H1 (cell line): ENCODE measurements around the gene VAPB. TPM values are rescaled to one million over a fixed set of nuclear protein-coding genes. Genes with fewer than 3 reads are reported as not detected.

Source experiments
- CTCF ChIA-PET: fragments of 300-600 bp; sonication (Branson Sonifier 250); formaldehyde crosslinking; loops from one replicate; lab custom pipeline; 2021; ENCODE audit not compliant: partially characterized antibody; lab: Charles Lee
- POLR2A ChIA-PET: fragments of 300-600 bp; sonication (Branson Sonifier 250); formaldehyde crosslinking; loops from one replicate; lab custom pipeline; 2021; ENCODE audit warnings: inconsistent platforms; ENCODE audit not compliant: partially characterized antibody; lab: Charles Lee
- DNase-seq, 2 experiments: peaks; one replicate each; pipeline versions ENCODE4 v3.0.0 to v3.0.0-alpha.2; 2010 to 2022; ENCODE audit warnings: low spot score in 2 of 2, low read depth in 1 of 2, mixed read lengths in 1 of 2
- FAIRE-seq: peaks from 2 replicates; lab custom pipeline; 2011; peaks lifted over from hg19 to GRCh38; lab: Jason Lieb, UNC
- H2AFZ ChIP-seq: 2 replicates; pipeline ENCODE4 v1.8.1; 2012; ENCODE audit warnings: low read length, inconsistent platforms
- H2AK5ac ChIP-seq: 2 replicates; pipeline ENCODE4 v1.6.1; 2013; ENCODE audit warnings: low read depth, low read length
- H2BK120ac ChIP-seq: replicated peaks from 2 replicates; pipeline ENCODE3; 2013; ENCODE audit warnings: low read depth, low read length, inconsistent platforms
- H2BK12ac ChIP-seq: 2 replicates; pipeline ENCODE4 v1.6.1; 2013; ENCODE audit warnings: low read depth, low read length
- H2BK15ac ChIP-seq: 2 replicates; pipeline ENCODE4 v1.6.1; 2013; ENCODE audit warnings: low read length
- H2BK20ac ChIP-seq: 2 replicates; pipeline ENCODE4 v1.6.1; 2013; ENCODE audit warnings: low read length
- H2BK5ac ChIP-seq: 2 replicates; pipeline ENCODE4 v1.6.1; 2013; ENCODE audit warnings: low read depth, low read length
- H3K14ac ChIP-seq: 2 replicates; pipeline ENCODE4 v1.6.1; 2013; ENCODE audit warnings: inconsistent platforms; ENCODE audit not compliant: insufficient read length
- H3K18ac ChIP-seq: 2 replicates; pipeline ENCODE4 v1.6.1; 2013; ENCODE audit warnings: low read length; ENCODE audit errors: extremely low read depth
- H3K23ac ChIP-seq: 2 replicates; pipeline ENCODE4 v1.6.1; 2013; ENCODE audit warnings: inconsistent platforms; ENCODE audit not compliant: insufficient read length
- H3K23me2 ChIP-seq: 2 replicates; pipeline ENCODE4 v1.6.1; 2013; ENCODE audit warnings: low read depth, low read length
- H3K27ac ChIP-seq: 2 replicates; pipeline ENCODE4 v1.6.1; 2011; ENCODE audit warnings: low read depth, low read length, inconsistent platforms
- H3K27me3 ChIP-seq, 4 experiments: replicated peaks in 1 of 4; 1 replicate in 1 of 4; 2 replicates in 3 of 4; pipeline versions ENCODE4 v1.6.1 to v1.8.1; 2011 to 2013; ENCODE audit warnings: low read length in 3 of 4, mild to moderate bottlenecking in 3 of 4, inconsistent platforms in 2 of 4, mixed read lengths in 2 of 4, moderate library complexity in 1 of 4; ENCODE audit not compliant: control insufficient read depth in 3 of 4, insufficient read depth in 3 of 4; ENCODE audit errors: extremely low read depth in 1 of 4
- H3K36me3 ChIP-seq, 4 experiments: 2 replicates each; pipeline versions ENCODE4 v1.6.1 to v1.8.1; 2011 to 2013; ENCODE audit warnings: mild to moderate bottlenecking in 4 of 4, low read length in 3 of 4, moderate library complexity in 2 of 4, control low read depth in 1 of 4, inconsistent platforms in 1 of 4; ENCODE audit not compliant: insufficient read depth in 4 of 4, control insufficient read depth in 2 of 4
- H3K4ac ChIP-seq: replicated peaks from 2 replicates; pipeline ENCODE3; 2013; ENCODE audit warnings: low read length, low read depth, mixed read lengths, inconsistent platforms; ENCODE audit not compliant: insufficient read length
- H3K4me1 ChIP-seq, 4 experiments: replicated peaks in 1 of 4; 1 replicate in 1 of 4; 2 replicates in 3 of 4; pipeline versions ENCODE4 v1.6.1 to v1.8.1; 2011 to 2013; ENCODE audit warnings: low read length in 3 of 4, inconsistent platforms in 2 of 4, mixed read lengths in 1 of 4; ENCODE audit not compliant: insufficient read depth in 4 of 4, control insufficient read depth in 3 of 4
- H3K4me2 ChIP-seq, 2 experiments: 2 replicates each; pipeline versions ENCODE4 v1.6.1 to v1.8.1; 2011 to 2013; ENCODE audit warnings: low read depth in 2 of 2, low read length in 2 of 2, control low read depth in 1 of 2, inconsistent platforms in 1 of 2, mild to moderate bottlenecking in 1 of 2; ENCODE audit not compliant: insufficient read depth in 1 of 2
- H3K4me3 ChIP-seq, 4 experiments: fragments of 200-600, 300-600 bp in 1 of 4; sonication (generic), shearing (Covaris generic), sonication (Bioruptor Twin) in 1 of 4; 2 replicates each; pipeline versions ENCODE4 v1.5.1 to v1.8.1; 2011 to 2016; ENCODE audit warnings: low read length in 4 of 4, low read depth in 3 of 4, control low read depth in 2 of 4, inconsistent platforms in 2 of 4, mild to moderate bottlenecking in 2 of 4, mixed read lengths in 1 of 4, moderate library complexity in 1 of 4; ENCODE audit not compliant: insufficient read depth in 2 of 4; ENCODE audit errors: extremely low read depth in 1 of 4
- H3K56ac ChIP-seq: replicated peaks from 2 replicates; pipeline ENCODE3; 2013; ENCODE audit warnings: low read depth, mild to moderate bottlenecking, mixed read lengths, low read length, inconsistent platforms; ENCODE audit not compliant: insufficient read length
- H3K79me1 ChIP-seq: 2 replicates; pipeline ENCODE4 v1.6.1; 2013; ENCODE audit warnings: low read depth, low read length, control low read depth
- H3K79me2 ChIP-seq, 2 experiments: 2 replicates each; pipeline versions ENCODE4 v1.6.1 to v1.8.1; 2012 to 2013; ENCODE audit warnings: low read length in 2 of 2, mild to moderate bottlenecking in 2 of 2, inconsistent platforms in 1 of 2; ENCODE audit not compliant: insufficient read depth in 2 of 2, control insufficient read depth in 1 of 2
- H3K9ac ChIP-seq, 4 experiments: replicated peaks in 1 of 4; 1 replicate in 1 of 4; 2 replicates in 3 of 4; pipeline versions ENCODE4 v1.6.1 to v1.8.1; 2011 to 2013; ENCODE audit warnings: low read depth in 3 of 4, low read length in 3 of 4, control low read depth in 2 of 4, mild to moderate bottlenecking in 2 of 4, moderate library complexity in 2 of 4, inconsistent platforms in 1 of 4; ENCODE audit errors: extremely low read depth in 1 of 4
- H3K9me3 ChIP-seq, 2 experiments: 2 replicates each; pipeline versions ENCODE4 v1.6.1 to v1.8.1; 2012 to 2013; ENCODE audit warnings: mild to moderate bottlenecking in 2 of 2, moderate library complexity in 2 of 2, control low read depth in 1 of 2, inconsistent platforms in 1 of 2, low read depth in 1 of 2, low read length in 1 of 2, mixed read lengths in 1 of 2; ENCODE audit not compliant: insufficient read depth in 2 of 2
- H4K20me1 ChIP-seq, 2 experiments: replicated peaks in 1 of 2; 2 replicates each; pipeline versions ENCODE3 to v1.8.1; 2011 to 2013; ENCODE audit warnings: inconsistent platforms in 2 of 2, low read length in 2 of 2, mild to moderate bottlenecking in 1 of 2; ENCODE audit not compliant: insufficient read depth in 2 of 2, control insufficient read depth in 1 of 2
- H4K5ac ChIP-seq: 2 replicates; pipeline ENCODE4 v1.6.1; 2013; ENCODE audit warnings: low read length, low read depth, mixed read lengths, inconsistent platforms; ENCODE audit not compliant: insufficient read length
- H4K8ac ChIP-seq: 2 replicates; pipeline ENCODE4 v1.8.0; 2013; ENCODE audit warnings: mild to moderate bottlenecking, moderate library complexity, low read length, inconsistent platforms; ENCODE audit not compliant: insufficient read depth; ENCODE audit errors: extremely low read depth
- H4K91ac ChIP-seq: replicated peaks from 2 replicates; pipeline ENCODE3; 2013; ENCODE audit warnings: low read length, mixed read lengths, inconsistent platforms; ENCODE audit not compliant: insufficient read length
- BACH1 ChIP-seq: IDR thresholded peaks from 2 replicates; pipeline ENCODE4 v1.6.1; 2012; ENCODE audit warnings: low read length, improper control_type of control experiment
- CHD2 ChIP-seq: IDR thresholded peaks from 2 replicates; pipeline ENCODE4 v1.6.1; 2012; ENCODE audit warnings: low read length, improper control_type of control experiment
- MAFK ChIP-seq: IDR thresholded peaks from 2 replicates; pipeline ENCODE4 v1.6.1; 2012; ENCODE audit warnings: low read depth, mild to moderate bottlenecking, improper control_type of control experiment, low read length
- NRF1 ChIP-seq: IDR thresholded peaks from 2 replicates; pipeline ENCODE4 v1.6.1; 2011; ENCODE audit warnings: mild to moderate bottlenecking, low read depth, low read length, improper control_type of control experiment
- POLR2A ChIP-seq, 2 experiments: IDR thresholded peaks; 1 replicate in 1 of 2; 2 replicates in 1 of 2; pipeline ENCODE4 v1.6.1; 2011; ENCODE audit warnings: low read depth in 2 of 2, low read length in 2 of 2, mild to moderate bottlenecking in 2 of 2; ENCODE audit errors: control extremely low read depth in 1 of 2
- POLR2AphosphoS5 ChIP-seq: IDR thresholded peaks from 2 replicates; pipeline ENCODE4 v1.6.1; 2011; ENCODE audit warnings: low read depth, low read length
- RBBP5 ChIP-seq: IDR thresholded peaks from 2 replicates; pipeline ENCODE4 v1.7.1; 2012; ENCODE audit warnings: low read depth, mild to moderate bottlenecking, inconsistent platforms, low read length, moderate library complexity, borderline replicate concordance
- USF2 ChIP-seq: IDR thresholded peaks from 2 replicates; pipeline ENCODE4 v1.6.1; 2011; ENCODE audit warnings: low read length, improper control_type of control experiment
- YY1 ChIP-seq: IDR thresholded peaks from 2 replicates; pipeline ENCODE4 v1.6.1; 2011; ENCODE audit warnings: low read depth, mild to moderate bottlenecking, low read length
- WGBS, 2 experiments: shearing (Covaris generic) in 1 of 2; methylation state at CpG; one replicate each; pipeline versions ENCODE4 v1.1.6 to v1.1.7; 2013 to 2015; ENCODE audit warnings: low lambda C conversion rate in 2 of 2, mixed read lengths in 2 of 2, inconsistent platforms in 1 of 2, low coverage in 1 of 2, missing lambda C conversion rate in 1 of 2; ENCODE audit not compliant: insufficient replicate concordance in 2 of 2, insufficient coverage in 1 of 2, insufficient read length in 1 of 2; ENCODE audit errors: extremely low coverage in 1 of 2, missing lambda C conversion rate in 1 of 2; 5-methylcytosine and 5-hydroxymethylcytosine counted together
- polyA plus RNA-seq, 7 experiments: library from polyadenylated mRNA; depleted of rRNA in 3 of 7; stranded (reverse) in 5 of 7; unstranded in 2 of 7; fragments of >200 nt in 5 of 7; fragments of 200-250 nt in 2 of 7; gene quantifications; 1 replicate in 5 of 7; 2 replicates in 1 of 7; 4 replicates in 1 of 7; pipeline versions ENCODE4 v1.2.1 to v1.2.3, GENCODE V29; 2011 to 2013; ENCODE audit warnings: missing spikeins in 2 of 7, mixed read lengths in 2 of 7
- total RNA-seq: library from RNA; stranded (reverse); fragmentation: NEBNext Ultra II Directional; extraction: Animal tissue kit (Norgen Biotek cat#: 25700); gene quantifications from 2 replicates; pipeline ENCODE4 v1.2.1, GENCODE V29; 2021
- TF ChIP-seq, protein P1 (sequence below): IDR thresholded peaks from 2 replicates; pipeline ENCODE4 v1.6.1; 2012; ENCODE audit warnings: inconsistent platforms

Gene VAPB
- total and polyA plus RNA-seq, 2 of the 8 experiments (the other 6 are each of a cell fraction or from before 2014, with no cell fraction given) = 24.4 to 62.8 TPM

DNA sequence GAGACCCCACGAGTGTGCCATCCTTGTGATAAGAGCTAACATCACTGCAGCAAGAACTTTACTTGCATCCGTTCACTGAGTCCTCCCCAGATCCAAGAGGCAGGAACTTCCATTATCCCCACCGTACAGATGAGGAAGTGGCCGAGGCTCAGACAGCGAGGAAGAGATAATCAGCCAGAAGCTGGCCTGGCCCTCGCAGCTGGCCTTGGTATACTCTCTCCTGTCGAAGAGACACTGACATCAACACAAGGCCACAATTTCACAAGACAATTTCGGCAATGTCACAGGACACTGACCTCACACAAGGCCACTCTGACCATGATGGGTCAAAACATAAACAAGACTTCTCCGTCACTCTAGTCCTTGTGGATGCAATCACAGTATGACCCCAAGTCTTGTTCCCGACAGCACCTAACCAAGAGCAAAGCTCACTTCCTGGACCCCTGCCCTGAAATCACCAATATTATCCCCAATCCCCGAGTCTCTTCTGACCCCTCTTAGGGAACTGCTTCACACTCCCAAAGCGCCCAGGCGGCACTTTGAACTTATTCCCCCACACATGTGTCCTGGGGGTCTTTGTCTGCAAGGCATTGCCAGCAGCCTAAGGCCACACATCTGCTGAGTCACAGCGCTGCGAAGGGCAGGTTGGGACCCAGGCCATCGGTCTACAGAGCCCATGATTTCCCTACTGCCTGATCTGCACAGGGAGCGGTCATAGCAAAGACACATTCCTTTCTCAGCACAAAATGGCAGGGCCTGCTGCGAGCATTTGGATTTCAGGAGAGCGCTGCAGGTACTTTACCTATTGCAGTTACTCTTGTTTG is 14.8 kb upstream of the VAPB start:
- H3K79me2 ChIP-seq = no peaks in the 10 kb centered on the region
- H3K4me3 ChIP-seq = peak overlapping the region in 3 of 4 experiments; percentile 17 to 46 (median 24); a peak in 5 of 8 replicates
- H2BK5ac ChIP-seq = peak overlapping the region; percentile 92
- no peaks in the 10 kb centered on the region for H3K36me3 ChIP-seq
- peaks cover 14 to 28% (median 22%) of the 10 kb centered on the region in 4 experiments for H3K4me1 ChIP-seq
- H2BK120ac ChIP-seq = peak overlapping the region; percentile 81
- peak overlapping the region; percentile 98 for H3K18ac ChIP-seq
- peak overlapping the region in 2 of 4 experiments; percentile 16 to 55; a peak in 3 of 7 replicates for H3K9ac ChIP-seq
- H2AFZ ChIP-seq = peak overlapping the region; percentile 87
- H3K27ac ChIP-seq = peak overlapping the region; percentile 89
- WGBS, 2 experiments = 57% methylated on average over 19 of the region's 19 CpGs; no CpG with 5 or more reads in 1 of the 2 experiments
- H3K27me3 ChIP-seq = no peaks in the 10 kb centered on the region
- no peak overlapping the region for H3K14ac ChIP-seq
- FAIRE-seq (no peak), DNase-seq (peak in 1 of 2 experiments; percentile 61)
- peak overlapping the region; percentile 84 for H2AK5ac ChIP-seq
- no peak overlapping the region for H3K56ac ChIP-seq
- peaks cover 5% of the 10 kb centered on the region; the same call in 1 of the 2 replicates for H3K23me2 ChIP-seq
- no peak overlapping the region for H3K23ac ChIP-seq
- no peaks in the 10 kb centered on the region for H3K9me3 ChIP-seq
- no peaks in the 10 kb centered on the region for H3K79me1 ChIP-seq
- peak overlapping the region; percentile 61 to 88 for H3K4me2 ChIP-seq
- TF ChIP-seq, protein P1, sequence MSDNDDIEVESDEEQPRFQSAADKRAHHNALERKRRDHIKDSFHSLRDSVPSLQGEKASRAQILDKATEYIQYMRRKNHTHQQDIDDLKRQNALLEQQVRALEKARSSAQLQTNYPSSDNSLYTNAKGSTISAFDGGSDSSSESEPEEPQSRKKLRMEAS = 0 out of 2 replicates have a peak, but pooled peaks have one; percentile 6
- TF ChIP-seq POLR2AphosphoS5 = peak; percentile 36; the same call in 1 of the 2 replicates
- TF ChIP-seq USF2 = no peak
- TF ChIP-seq CHD2 = no peak
- TF ChIP-seq RBBP5 = 0 out of 2 replicates have a peak, but pooled peaks have one; percentile 63
- TF ChIP-seq MAFK = peak; percentile 61; the same call in 1 of the 2 replicates
- TF ChIP-seq BACH1 = peak; percentile 80
- TF ChIP-seq NRF1 = no peak
- TF ChIP-seq YY1 = peak; percentile 88
- TF ChIP-seq POLR2A (IDR thresholded peaks at IDR 0.05; ENCODE audit: control extremely low read depth in 1 of 2, low read depth in 2 of 2, low read length in 2 of 2) = 0 out of 3 replicates have a peak, but pooled peaks of 1 of the 2 experiments have one; percentile 19
- peak overlapping the region; percentile 97 for H2BK15ac ChIP-seq
- H2BK12ac ChIP-seq = peak overlapping the region; percentile 100
- peak overlapping the region; percentile 92 for H4K5ac ChIP-seq
- H3K4ac ChIP-seq = peak overlapping the region; percentile 42
- CTCF ChIA-PET = interaction anchor here (0.9 to 1.3 kb wide), 3 partner anchors 13 to 139 kb away, joined by 3 read pairs; partner anchors contain the start of gene VAPB
- H2BK20ac ChIP-seq = peak overlapping the region; percentile 82
- H4K20me1 ChIP-seq = no peaks in the 10 kb centered on the region
- H4K8ac ChIP-seq = peak overlapping the region; percentile 86; the same call in 1 of the 2 replicates
- POLR2A ChIA-PET = interaction anchor here (0.6 to 1.2 kb wide), 6 partner anchors 18 to 943 kb away, joined by 3 to 4 read pairs (median 4); no protein-coding TSS in a partner anchor
- H4K91ac ChIP-seq = peak overlapping the region; percentile 98
